GM23248 (cell line): Measurements from ENCODE around the gene C6orf62.

Experiments
- EZH2 ChIP-seq: fragments of 200-600 bp; sonication (generic); IDR thresholded peaks from 2 replicates; pipeline ENCODE4 v1.6.1; 2018; ENCODE audit warnings: antibody characterized with exemption, mild to moderate bottlenecking; ENCODE audit not compliant: insufficient read depth, poor library complexity, severe bottlenecking
- EZH2phosphoT487 ChIP-seq: fragments of 200-600 bp; sonication (generic); IDR thresholded peaks from 2 replicates; pipeline ENCODE4 v1.6.1; 2018; ENCODE audit warnings: antibody characterized with exemption, moderate library complexity, mild to moderate bottlenecking, low read depth; ENCODE audit not compliant: insufficient read depth

- TF ChIP-seq EZH2: no peak
- TF ChIP-seq EZH2phosphoT487: no peak
These were observed 59.4 kb downstream of the C6orf62 start for GRCh38 chr6:24659561-24659960.
